Uterus (tissue), 2 donors: ENCODE data around the gene FGG.

Experiments
- CTCF ChIP-seq, 4 experiments: fragments of 200-600 bp in 2 of 4; fragments of 450-650 bp in 2 of 4; sonication (generic) in 2 of 4; IDR thresholded peaks; one replicate each; pipeline ENCODE4 v1.5.1; 2016 to 2019; ENCODE audit warnings: antibody characterized with exemption in 4 of 4, mild to moderate bottlenecking in 2 of 4, moderate library complexity in 1 of 4
- POLR2A ChIP-seq, 2 donors: fragments of 450-650 bp; IDR thresholded peaks; one replicate each; pipeline ENCODE4 v1.6.1; 2016; ENCODE audit warnings: antibody characterized with exemption in 2 of 2, mild to moderate bottlenecking in 1 of 2, moderate library complexity in 1 of 2

GRCh38 chr4:154585369-154586018, 27.0 kb downstream of the FGG start:
- no peak for TF ChIP-seq CTCF (IDR thresholded peaks at IDR 0.05)
- no peak for TF ChIP-seq POLR2A (IDR thresholded peaks at IDR 0.05)
